Activated CD4-positive, alpha-beta T cell treated with anti-CD3 and anti-CD28 coated beads for 4 hours (primary cell): ENCODE results near the gene HOGA1.
"Not testable (repeated sequence)": the region's sequence is repeated elsewhere in the genome, so short reads cannot be mapped to it uniquely, and the experiment has no call there.

Experiments
- DNase-seq, 2 donors: peaks; one replicate each; pipeline ENCODE4 v3.0.0-alpha.2; 2020

Gene HOGA1

GRCh38 chr10:97555541-97555940, 28.6 kb upstream of the HOGA1 start:
- DNase-seq, result not testable (repeated sequence)

- not testable (repeated sequence) for DNase-seq
These were observed 23.3 kb upstream of the HOGA1 start for GRCh38 chr10:97560731-97561381.

GRCh38 chr10:97561386-97562077, 22.7 kb upstream of the HOGA1 start:
- not testable (repeated sequence) for DNase-seq

DNA sequence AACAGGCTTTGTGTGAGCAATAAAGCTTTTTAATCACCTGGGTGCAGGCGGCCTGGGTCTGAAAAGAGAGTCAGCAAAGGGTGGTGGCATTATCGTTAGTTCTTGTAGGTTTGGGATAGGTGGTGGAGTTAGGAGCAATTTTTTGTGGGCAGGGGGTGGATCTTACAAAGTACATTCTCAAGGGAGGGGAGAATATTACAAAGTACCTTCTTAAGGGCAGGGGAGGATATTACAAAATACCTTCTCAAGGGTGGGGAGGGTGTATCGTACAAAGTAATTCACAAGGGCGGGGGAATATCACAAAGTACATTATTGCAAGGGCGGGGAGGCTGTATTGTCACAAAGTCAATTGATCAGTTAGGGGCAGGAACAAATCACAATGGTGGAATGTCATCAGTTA, 21.9 kb upstream of the HOGA1 start:
- not testable (repeated sequence) for DNase-seq

GRCh38 chr10:97563337-97563736, 20.9 kb upstream of the HOGA1 start:
- DNase-seq, result no peak

DNA sequence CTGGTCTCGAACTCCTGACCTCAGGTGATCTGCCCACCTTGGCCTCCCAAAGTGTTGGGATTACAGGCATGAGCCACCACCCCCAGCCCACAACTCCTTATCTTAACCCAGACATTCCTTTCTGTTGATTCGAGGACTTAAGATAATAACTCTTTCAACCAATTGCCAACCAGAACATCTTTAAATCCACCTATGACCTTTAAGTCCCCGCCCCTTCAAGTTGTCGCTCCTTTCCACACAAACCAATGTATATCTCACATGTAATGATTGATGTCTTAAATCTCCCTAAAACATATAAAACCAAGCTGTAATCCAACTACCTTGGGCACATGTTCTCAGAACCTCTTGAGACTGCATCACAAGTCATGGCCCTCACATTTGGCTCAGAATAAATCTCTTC, 19.4 kb upstream of the HOGA1 start:
- DNase-seq, result no peak

- no peak for DNase-seq
These were observed 17.7 kb upstream of the HOGA1 start for GRCh38 chr10:97566336-97566996.

GRCh38 chr10:97567891-97568290, 16.3 kb upstream of the HOGA1 start:
- DNase-seq, result no peak

- DNase-seq, result no peak
These were observed 13.9 kb upstream of the HOGA1 start for GRCh38 chr10:97570146-97570788.

GRCh38 chr10:97570789-97571471, 13.3 kb upstream of the HOGA1 start:
- no peak for DNase-seq

- no peak for DNase-seq
These were observed 12.6 kb upstream of the HOGA1 start for GRCh38 chr10:97571622-97572021.

DNA sequence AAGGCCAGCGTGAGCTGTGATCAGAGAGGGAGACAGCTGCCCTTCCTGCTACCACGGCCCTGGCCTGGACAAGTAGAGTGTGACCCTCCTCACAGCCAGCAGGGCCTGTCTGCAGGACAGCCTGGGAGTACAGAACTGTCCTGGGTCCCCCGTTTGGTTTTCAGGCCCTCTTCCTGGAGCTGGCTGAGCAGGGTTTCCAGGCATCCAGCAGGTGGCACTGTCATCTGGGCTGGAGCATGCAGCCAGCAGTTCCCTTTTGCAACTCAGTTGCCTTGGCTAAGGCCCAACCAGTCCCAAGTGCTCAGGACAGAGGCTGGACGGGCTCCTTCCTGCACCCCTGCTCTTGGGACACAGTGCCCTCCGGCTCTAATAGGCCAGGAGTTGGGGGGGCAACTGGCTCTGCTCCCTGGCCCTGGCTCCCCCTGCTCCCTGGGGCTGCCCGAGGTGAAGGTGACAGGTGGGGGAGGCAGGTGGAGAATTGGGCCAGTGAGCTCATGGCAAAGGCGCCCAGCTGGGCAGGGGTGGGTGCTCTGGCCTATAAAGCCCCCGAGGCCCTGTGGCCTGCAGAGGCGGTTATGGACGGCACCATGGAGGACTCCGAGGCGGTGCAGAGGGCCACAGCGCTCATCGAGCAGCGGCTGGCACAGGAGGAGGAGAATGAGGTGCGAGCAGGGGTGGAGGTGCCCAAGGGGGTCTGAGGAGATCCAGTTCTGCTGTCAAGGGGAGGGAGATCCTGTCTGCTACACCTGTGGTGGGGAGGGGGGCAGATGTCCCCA, 11.8 kb upstream of the HOGA1 start, which contains the start of gene ANKRD2:
Gene ANKRD2 (plus strand): TSS at position 566 of the 776 bp plus-strand sequence. CDS start 10 bp downstream, at position 576.
- peak; percentile 40 to 43 for DNase-seq

GRCh38 chr10:97573021-97573420, 11.2 kb upstream of the HOGA1 start:
- no peak for DNase-seq

- DNase-seq, result no peak
These were observed 10.5 kb upstream of the HOGA1 start for GRCh38 chr10:97573672-97574071.

GRCh38 chr10:97574374-97575126, 9.6 kb upstream of the HOGA1 start:
- peak in 1 of 2 donors; percentile 11 for DNase-seq

- DNase-seq, result no peak
These were observed 9.0 kb upstream of the HOGA1 start for GRCh38 chr10:97575127-97575668.

- DNase-seq, result not testable (repeated sequence)
These were observed 7.7 kb upstream of the HOGA1 start for GRCh38 chr10:97576487-97576886.

- DNase-seq, result no peak
These were observed 6.5 kb upstream of the HOGA1 start for GRCh38 chr10:97577701-97578100.

DNA sequence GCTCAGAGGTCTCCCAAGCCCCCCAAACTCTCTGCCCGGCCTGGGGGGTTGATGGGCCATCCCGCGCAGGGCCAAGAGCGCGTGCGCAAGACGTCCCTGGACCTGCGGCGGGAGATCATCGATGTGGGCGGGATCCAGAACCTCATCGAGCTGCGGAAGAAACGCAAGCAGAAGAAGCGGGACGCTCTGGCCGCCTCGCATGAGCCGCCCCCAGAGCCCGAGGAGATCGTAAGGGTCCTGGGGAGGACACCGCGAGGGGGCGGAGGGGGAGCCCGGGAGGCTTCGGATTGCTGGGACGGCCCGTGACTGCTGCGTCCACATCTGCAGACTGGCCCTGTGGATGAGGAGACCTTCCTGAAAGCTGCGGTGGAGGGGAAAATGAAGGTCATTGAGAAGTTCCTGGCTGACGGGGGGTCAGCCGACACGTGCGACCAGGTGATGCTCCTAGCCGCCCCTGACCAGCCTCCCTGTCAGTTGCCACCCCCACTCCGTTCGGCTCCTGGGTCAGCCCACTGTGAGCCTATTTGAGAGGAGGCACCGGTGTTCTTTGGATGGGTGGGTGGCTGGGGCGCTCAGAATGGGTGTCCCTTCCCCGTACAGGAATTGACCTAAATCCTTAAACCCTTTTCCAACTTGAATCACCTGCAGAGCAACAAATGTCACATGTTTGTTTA, 5.9 kb upstream of the HOGA1 start:
- no peak for DNase-seq
